NCI-H2029 (cell line): ENCODE data around the gene MEG3.

Source experiments
- DNase-seq: peaks from one replicate; lab custom pipeline; 2025; lab: John Stamatoyannopoulos, UW

MEG3 gene

DNA sequence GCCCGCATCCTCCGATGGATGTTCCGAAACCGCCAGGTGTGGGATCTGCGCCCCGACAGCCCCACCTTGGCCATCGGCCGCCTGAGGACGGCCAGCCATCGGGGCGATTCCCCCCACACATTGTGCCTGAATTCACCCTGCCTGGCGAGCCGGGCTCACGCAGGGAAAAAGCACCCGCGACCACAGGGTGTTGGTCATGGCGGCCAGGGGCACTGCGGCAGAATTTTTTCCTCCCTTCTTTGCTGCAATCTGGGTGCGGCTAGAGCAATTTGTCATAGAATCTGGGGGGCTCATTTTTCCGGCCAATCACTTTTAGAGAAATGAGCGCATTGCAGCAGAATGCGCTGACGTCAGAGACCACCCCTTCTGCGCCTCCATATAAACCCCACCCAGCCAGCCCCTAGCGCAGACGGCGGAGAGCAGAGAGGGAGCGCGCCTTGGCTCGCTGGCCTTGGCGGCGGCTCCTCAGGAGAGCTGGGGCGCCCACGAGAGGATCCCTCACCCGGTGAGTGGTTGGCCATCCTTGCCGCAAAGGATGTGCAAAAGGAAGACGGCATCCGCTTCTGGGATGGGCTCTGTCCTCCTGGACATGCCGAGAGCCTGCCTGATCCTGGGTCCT, at the start of gene MEG3:
Gene MEG3, plus strand, starts transcription at position 406 of the 619 bp plus-strand sequence.
- no peak for DNase-seq

DNA sequence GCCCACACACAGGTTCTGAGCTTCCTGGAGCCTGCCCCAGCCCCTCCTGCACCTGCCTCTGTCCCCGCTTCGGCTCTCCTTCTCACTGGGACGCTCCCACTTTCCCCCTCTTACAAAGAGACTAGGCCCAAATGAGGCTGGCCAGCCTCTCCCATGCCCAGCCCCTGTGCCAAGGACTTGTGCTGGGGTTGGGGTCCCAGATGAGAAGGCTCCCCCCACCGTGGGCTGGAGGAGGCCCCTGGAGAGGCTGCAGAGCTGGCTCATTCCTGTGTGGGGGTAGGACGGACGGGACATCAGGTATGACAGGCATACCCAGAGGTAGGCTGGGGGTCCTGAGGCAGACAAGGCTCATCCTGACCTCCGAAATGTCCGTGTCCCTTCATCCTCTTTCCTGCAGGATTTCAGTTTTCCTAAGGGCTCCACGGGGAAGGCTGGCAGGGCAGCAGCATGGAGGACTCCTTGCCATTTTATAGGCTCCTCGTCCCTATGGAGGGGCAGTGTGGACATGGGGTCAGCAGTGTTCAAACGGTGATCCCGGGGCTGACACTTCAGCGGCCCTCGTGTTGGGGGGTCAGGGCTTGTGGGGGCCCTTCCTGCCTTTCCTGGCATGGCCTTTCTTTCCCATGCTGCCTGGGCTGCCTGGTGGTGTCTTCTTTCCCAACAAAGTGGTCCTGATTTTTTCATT, 49.1 kb upstream of the MEG3 start:
- DNase-seq = no peak

DNA sequence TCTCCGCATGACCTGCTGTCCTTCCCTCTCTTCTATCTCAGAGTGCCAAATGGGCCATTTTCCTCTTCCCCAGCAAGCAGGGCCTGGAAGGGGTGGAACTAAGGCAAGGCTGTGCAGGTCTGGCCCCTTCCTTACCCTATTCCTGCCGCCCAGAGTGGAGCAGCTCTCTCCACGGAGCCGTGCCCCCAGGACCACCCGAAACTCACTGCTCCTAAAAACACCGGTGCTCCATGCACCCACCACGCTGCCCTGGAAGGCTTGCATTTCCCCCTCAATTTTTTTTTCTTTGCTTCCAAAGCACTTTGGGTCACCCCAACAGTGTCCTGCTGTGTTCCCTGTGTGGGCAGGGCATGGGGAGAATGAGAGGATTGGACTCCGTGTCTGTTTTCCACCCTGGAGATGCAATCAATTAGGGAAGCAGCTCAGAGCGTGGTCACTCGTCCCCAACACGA, 48.5 kb upstream of the MEG3 start:
- no peak for DNase-seq

DNA sequence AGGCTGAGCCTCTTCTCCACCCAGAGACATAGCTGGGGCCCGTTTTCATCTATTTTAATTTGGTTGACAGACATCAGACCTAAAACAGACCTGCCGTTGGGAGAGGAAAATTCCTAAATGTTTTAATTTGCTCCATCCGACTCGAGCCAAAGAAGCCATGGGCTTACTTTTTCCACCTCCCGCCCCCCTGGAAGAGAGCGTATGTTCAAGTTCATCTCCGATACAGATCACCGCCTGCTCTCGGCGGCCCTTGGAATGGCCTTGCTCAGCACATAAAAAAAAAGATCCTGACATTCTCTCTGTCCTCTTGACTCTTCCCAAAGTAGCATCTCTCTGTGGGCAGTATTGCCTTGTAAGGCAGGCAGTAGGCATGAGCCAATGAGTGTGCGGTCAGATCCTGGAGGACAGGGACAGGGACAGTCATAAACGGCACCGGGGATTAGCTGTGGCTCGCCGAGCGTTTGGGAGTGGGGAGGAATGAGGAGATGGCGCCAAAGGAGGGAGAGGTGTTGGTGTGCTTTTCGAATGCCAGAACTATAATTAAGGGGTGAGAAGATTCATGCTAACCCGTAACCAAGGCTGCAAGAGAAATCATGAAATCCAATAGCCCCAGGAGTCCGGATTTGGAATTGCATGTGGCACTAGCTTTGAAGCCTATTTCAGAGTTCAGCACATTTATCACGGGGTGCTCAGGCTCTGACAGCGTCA, 47.9 kb upstream of the MEG3 start:
- no peak for DNase-seq

DNA sequence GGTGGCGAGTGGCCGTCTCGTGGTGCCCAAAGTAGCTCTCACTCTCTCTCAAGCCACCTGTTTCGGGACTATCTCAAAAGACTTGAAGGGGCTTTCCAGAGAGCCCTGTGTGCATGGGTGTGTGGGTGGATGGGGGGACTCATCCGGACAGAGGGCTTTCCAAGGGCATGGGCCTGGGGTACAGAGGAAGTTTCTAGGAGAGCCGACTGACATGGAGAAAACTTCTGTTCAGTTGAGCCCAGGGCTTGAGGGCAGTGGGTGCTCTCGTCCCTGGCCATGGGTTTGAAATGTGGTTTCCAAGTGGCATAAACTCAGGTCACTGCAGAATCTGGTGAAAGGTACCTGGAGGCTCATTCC, 47.4 kb upstream of the MEG3 start:
- DNase-seq = no peak

DNA sequence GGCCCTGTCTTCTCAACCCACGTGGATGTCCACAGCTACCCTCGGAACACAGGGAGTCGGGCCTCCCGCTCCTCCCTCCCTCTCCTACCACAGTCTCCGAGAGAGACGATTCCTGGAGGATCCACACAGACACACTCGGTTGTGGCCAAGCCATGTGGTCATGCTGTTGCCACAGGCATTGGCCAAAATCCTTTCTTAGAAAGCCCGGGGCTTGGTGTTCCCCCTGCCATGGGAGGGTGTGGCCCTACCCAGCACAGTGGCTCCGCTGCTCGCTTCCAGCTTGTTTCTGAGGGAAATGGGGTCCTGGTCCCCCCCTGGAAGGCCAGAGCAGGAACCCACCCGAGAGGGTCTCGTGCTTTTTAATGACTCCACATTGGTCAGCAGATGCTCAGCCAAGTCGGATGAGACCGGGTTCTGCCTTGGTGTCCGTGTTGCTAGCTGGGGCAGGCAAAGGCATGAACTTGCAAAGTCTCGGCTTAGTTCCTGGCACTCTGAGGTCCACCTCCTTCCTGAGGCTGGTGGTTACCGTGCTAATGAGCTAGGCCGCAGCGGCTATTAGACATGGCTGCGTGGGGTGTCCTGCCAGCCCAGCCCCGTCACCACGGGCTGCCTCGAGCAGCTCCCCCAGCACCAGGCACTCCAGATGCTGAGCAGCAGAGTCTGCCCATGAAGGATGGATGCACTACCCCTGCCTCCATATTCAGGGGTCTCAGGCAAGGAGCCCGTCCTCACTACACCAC, 46.8 kb upstream of the MEG3 start:
- no peak for DNase-seq

DNA sequence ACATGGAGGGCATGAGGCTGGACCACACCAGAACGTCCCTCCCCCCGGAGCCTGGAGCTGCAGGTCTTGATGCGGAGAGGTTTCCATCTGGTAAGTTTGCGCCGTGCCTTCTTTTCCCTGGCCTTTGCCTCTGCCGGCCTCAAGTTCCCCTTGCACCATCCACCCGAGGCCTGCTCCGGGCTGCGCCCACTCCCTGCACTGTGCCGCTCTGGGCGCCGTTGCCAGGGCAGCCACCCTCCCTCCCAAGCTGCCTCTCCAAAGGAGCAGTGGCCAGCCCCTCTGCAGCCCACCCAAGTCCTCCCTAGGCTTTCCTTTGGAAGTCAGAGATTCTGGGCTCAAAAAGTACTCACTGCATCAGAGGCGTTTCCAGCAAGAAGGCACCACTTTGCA, 46.2 kb upstream of the MEG3 start:
- DNase-seq = no peak

DNA sequence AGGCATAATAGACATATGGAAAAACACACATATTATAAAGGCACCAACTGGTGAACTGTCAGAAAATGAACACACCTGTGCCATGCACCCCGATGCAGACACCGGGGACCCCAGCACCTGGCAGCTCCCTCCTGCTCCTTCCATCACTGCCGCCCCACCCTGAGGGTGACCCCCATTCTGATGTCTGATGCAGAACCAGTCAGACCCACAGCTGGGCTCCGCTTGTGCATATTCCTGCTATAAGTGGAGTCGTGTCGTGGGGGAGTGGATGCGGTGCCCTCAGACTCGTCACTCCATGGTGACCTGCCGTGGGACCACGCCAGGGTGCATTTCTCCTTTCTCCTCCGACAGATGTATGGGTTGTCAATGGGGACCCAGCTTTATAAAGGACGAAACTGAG, 45.7 kb upstream of the MEG3 start:
- DNase-seq = no peak

DNA sequence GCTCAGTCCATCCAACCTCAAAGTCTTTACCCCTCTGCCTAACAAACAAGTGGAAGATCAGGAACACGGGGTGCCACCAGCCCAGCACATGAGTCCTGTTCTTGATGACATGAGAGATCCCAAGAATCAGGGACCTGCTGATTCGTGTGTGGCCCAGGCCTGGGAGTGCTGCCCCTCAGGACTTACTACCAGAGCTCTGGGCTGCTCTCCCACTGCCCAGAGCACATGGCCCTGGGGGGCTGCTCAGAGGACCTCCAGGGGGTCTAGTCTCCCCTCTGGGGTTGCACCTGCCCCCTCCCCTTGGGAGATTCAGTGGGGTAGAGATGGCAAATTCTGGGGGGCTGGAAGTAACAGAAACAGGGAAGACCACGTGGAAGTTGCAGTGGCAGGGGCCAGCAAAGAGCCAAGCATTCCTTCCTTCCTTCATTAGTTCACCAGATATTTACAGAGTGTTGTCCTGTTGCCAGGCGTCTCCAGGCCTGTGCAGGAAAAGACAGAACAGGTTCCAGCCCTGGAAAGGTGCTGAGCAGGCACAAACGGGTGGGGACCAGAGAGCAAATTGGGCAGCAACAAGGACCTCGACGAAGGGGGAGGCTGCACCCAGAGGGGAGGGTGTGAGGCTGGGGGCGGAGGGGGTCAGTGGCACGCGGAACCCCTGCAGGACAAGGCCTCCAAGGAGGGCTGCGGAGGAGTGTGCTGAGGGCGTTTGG, 45.1 kb upstream of the MEG3 start:
- DNase-seq = no peak

DNA sequence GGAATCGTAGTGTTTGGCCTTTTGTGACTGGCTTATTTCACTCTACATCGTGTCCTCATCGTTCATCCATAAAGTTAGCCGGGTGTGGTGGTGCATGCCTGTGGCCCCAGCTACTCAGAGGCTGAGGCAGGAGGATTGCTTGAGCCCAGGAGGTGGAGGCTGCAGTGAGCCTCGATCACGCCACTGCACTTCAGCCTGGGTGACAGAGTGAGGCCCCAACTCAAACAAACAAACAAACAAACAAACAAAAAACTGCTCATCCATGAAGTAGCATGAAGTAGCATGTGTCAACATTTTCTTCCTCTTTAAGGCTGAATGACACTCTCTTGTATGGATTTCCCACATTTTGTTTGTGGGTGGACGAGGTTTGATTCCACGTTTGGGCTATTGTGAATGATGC, 44.0 kb upstream of the MEG3 start:
- no peak for DNase-seq

DNA sequence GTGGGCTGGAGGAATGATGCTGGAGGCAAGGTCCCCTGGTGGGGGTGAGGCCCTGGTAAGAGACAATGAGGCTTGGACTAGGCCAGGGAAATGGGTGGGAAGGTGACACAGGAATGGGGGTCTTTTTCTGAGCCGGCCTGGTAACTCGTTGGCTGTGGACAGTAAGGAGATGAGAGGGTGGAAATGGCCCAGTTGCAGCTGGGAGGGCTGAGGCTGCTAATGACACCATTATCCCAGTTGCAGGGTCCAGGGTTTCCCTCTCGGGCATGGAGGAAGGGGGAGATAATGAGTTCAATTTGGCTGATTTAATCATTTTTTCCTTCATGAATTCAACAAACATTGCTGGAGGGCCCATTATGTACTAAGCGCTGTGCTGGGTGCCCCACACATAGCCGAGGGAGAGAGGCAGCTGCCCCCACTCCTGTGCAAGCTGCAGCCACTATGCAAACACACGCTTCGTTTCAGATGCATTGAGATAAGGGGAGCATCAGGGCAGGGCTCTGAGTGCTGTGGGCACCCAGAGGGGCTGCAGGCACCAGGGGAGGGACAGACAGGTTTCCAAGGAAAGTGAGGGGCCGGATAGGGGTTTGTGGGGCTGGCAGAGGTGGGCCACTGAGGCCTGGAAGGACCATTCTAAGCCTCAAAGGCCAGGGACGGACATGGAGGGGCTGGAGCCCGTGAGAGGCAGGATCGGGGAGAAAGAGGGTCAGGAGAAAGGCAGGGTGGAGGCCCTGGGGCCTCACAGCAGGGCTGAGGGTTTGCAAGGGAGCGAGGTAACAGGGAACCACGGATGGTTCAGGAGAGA, 43.2 kb upstream of the MEG3 start:
- no peak for DNase-seq

DNA sequence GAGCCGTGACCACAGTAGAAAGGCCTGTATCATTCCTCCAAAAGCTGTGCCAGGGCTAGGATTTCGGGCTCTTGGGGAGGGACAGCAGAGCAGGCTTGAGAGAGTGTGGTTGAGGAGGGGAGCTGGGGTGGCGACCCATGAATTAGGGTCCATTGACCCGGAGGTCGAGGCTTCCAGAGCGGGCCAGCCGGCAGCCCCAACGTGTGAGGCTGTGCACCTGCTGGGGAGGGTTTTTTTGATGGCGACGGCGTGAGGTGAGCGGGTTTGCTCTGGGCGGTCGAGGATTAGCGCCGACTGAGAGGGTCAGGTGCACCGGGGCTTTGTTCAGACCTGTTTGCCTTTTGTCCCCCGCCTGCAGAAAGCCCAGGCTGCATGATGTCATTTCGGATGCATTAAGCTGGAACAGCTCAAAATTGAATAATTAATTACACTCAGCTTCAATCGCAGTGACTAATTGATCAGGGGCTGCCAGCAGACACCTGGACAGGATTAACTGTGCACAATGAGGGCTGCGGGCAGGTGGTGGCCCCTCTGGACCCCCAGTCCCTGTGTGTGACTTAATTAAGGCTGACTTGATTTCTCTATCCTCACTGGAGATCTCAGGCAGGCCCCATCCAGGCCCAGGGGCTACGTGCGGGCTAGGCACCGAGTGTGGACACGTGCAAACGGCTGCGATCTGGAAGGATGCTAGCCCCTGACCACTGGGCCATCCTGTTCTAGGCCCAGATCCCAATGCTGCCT, 42.1 kb upstream of the MEG3 start:
- DNase-seq = no peak

DNA sequence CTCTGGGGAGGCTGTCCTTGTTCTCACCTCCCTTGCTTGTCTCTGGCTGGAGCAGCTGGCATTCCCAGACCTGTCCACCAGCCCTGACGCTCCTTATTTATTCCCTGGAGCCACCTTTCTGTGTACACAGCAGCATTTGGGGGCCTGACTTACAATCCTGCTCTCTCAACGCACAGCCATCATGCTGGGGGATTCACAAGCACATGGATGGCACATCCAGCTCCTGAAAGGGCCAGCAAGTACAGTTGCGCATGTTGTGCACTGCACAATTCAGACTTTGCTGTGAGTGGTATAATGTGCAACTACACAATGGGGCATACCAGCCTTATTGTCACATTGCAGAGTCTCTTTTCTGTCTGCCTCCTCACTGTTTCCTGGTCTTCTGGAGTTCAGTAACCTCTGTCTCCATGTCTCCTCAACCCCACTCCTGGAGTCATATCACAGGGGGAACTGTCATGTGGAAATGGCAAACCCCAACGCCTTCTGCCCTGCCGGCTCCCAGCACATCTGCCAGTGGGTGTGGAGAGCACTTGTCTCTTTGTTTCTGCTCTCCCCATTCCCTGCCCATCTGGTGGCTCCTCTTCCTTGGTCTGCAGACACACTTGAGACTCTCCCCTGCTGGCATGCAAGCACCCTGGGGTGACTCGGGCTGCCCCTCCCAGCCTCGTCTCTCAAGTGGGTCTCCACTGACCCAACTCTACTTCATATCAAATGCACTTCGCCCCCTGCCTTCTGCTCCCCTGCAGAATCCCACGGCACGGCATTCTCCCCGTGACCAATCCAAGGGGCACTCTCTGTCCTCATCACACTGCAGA, 41.2 kb upstream of the MEG3 start:
- no peak for DNase-seq

DNA sequence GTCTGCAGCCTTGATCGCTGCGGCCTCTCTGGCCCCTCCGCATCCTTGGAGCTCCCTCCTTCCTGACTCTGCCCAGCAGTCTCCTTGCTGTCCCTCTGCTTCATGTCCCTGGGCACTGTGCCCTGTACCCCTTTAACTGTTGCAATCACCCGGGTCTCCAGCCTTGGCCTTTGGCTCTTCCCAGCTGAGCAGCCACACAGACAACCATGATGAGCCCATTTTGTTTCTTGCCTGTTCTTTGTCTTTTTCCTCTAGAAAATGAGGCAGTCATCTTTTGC, 40.6 kb upstream of the MEG3 start:
- no peak for DNase-seq

DNA sequence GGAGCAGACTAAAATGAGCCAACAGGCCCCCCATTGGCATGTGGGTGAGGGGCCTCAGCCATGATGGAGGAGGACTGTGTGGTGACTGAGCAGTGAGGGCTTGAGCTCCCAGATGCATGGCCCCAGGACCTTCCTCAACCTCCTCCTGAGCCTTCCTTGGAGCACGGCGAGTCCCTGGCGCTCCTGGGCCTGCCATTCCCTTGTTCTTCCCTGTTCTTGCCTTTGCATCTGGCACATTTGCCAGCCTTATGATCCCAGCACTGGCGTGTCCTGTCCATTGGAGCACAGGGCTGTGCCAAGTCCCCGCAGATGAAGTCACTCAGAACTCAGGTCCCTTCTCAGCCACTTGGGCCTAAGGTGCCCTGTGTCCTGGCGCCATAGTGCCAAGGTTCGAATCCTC, 40.3 kb upstream of the MEG3 start:
- DNase-seq = no peak

DNA sequence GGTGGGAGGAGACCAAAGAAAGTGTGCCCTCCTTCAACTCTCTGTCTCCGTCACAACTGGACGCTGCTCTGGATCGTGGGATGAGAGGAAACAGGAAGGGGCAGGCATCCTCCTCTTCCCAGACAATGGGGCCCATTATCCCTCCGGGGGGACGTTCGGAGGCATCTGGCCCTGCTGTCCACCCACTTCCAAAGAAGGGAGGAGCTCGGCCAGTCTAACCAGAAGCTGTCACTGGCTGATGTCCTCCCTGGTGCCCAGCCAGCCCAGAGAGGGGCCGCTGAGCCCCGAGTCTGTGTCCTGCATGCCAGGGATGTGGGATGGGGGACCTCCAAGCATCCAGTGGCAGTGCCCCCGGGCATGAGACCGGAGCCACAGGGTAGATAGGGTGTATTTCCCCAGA, 39.8 kb upstream of the MEG3 start:
- no peak for DNase-seq

DNA sequence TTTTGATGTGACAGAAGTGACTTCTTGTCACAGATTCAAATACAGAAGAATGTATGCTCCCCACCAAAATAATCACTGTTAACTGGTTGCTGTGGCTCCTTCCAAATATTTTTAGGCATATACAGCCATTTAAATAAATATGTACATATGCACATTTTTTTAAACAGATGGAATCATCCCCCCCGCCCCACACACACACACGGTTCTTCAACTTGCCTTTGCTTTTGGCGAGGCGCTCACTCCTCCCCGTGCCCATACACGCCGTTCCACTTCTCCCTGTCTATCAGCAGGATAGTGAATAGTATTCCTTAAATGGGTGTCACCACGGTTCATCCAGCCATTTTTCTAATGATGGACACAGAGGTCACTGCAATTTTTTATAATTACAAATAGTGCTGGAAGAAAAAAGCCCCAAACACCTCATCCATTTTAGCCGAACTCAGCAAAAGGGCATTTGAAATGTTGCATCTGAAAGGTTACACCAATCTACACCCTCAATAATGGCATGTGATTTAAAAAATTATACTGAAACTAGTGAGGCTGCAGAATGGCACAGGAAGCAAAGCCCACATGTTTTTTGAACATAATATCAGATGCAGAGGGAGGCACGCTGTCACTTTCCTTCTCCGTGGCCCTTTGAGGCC, 39.2 kb upstream of the MEG3 start:
- DNase-seq = no peak

DNA sequence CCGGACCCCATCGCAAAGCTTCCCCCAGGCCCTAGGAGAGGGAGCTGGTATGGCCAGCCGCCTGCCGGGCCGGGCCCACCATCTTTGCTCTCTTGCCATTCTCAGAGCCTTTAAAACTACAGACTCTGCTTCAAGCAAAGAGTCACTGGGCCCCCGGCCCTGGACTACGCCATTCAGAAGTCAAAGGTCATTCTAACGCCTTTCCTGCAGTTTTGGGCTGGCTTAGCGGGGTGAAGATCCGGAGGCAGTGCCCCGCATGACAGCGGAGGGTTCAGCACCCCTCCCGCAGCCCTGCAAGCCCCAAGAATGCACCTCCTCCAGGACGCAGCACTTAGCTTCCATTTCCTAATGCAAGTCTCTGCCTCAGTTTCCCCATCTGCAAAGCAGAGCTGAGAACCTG, 38.3 kb upstream of the MEG3 start:
- DNase-seq = no peak

DNA sequence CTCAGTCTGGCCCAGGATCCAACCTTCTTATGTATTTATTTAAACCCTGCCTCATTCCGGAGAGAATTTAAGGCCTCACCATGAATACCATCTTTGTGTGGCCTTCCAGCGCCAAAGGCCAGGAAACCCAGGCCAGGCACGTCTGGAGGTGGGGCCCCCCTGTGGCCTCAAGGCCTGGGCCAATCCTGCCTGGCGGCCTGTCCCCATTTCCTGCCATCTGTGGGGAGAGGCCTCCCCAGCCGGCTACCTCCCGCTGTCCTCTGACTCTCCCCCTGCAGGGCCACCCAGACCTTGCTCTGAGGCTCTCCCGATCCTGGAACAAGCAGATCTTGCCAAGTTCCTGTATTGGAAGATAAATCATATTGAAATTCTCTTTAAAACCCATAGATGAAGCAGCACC, 37.4 kb upstream of the MEG3 start:
- DNase-seq = no peak

DNA sequence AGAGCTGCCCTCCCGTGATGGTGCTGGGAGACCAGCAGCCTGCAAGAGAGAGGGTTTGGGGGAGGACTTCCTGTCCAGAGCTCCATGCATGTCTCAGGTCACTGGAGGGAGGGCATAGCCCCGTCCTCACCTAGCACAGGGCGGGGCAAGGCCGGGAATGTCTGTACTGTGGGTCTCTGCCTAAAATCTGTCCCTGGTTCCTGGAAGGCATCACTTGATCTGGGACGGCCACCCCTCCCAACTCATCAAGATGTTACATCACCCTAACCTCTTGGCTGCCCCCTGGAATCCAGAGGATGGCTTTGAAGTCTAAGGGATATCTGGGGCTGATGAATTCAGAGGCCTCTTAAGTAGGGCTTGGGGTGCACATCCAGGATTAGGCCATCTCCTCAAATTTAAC, 37.0 kb upstream of the MEG3 start:
- no peak for DNase-seq
